Placental pericyte (primary cell): ENCODE measurements around the gene YARS1. TPM values are rescaled to one million over a fixed set of nuclear protein-coding genes. Genes with fewer than 3 reads are reported as not detected.

Source experiments
- total RNA-seq: library from RNA; depleted of rRNA; stranded (reverse); fragments of >200 nt; gene quantifications from 2 replicates; pipeline ENCODE4 v1.2.3, GENCODE V29; 2012

YARS1 gene
- 154 and 303 TPM in 2 replicates for total RNA-seq

GRCh38 chr1:32817159-32817814 is at the start of gene YARS1, which contains the start of gene S100PBP:
Gene YARS1 (minus strand): TSS chr1:32817358. CDS start chr1:32817244, 114 bp downstream.
Gene S100PBP (plus strand): TSS chr1:32817653. CDS start chr1:32826100, 8,447 bp downstream.

Other genes with a start within 250 kb of the YARS1 start
- gene ZBTB8OS, start 166.8 kb downstream of the YARS1 start, total RNA-seq, result 30.4 and 32.2 TPM in 2 replicates
- 126 and 163 TPM in 2 replicates for gene RBBP4, start 166.2 kb downstream of the YARS1 start, total RNA-seq
- 6.3 and 12.9 TPM in 2 replicates for gene SYNC, start 114.6 kb downstream of the YARS1 start, total RNA-seq
- 30.2 and 34.4 TPM in 2 replicates for gene S100PBP, start 295 bp upstream of the YARS1 start, total RNA-seq
- gene FNDC5, start 53.6 kb upstream of the YARS1 start, total RNA-seq, result 0.22 and 0.29 TPM in 2 replicates
- not detected in 2 replicates for gene HPCA, start 69.1 kb upstream of the YARS1 start, total RNA-seq
- gene TMEM54, start 84.0 kb upstream of the YARS1 start, total RNA-seq, result 10.3 and 29.3 TPM in 2 replicates
- gene RNF19B, start 147.5 kb upstream of the YARS1 start, total RNA-seq, result 24.5 and 35.9 TPM in 2 replicates
- 143 and 235 TPM in 2 replicates for gene AK2, start 219.5 kb upstream of the YARS1 start, total RNA-seq